ENCODE measurements around the gene SH3PXD2B. TPM values are rescaled to one million over a fixed set of nuclear protein-coding genes. Genes with fewer than 3 reads are reported as not detected.

SH3PXD2B gene
- total and polyA plus RNA-seq, 2 of the 4 experiments (the other 2 are of a cell fraction): 8.2 to 14.4 TPM

- Histone ChIP-seq H3K27ac (ENCODE audit: insufficient read depth, low read length) (no peak overlapping the region), H4K91ac (ENCODE audit: insufficient read depth, low read depth, low read length) (no peak overlapping the region), H3K9ac (ENCODE audit: low read depth, low read length) (no peak overlapping the region), H2AFZ (replicated peaks; ENCODE audit: low read length, poor library complexity) (no peak overlapping the region), H3K27me3 (ENCODE audit: control insufficient read depth, insufficient read depth, low read length) (0 out of 2 replicates have a peak, but pooled peaks cover 2% of the 10 kb centered on the region), H2BK20ac (ENCODE audit: low read depth, low read length) (no peak overlapping the region), H3K56ac (ENCODE audit: extremely low read depth, insufficient read depth, low read length) (no peak overlapping the region), H4K20me1 (ENCODE audit: insufficient read depth, low read length) (no peaks in the 10 kb centered on the region), H3K4me3 (ENCODE audit: insufficient read depth, low read depth, low read length) (no peak overlapping the region), H3K79me1 (ENCODE audit: low read depth in 1 of 2, low read length in 2 of 2) (no peaks in the 10 kb centered on the region), H3K4me2 (ENCODE audit: low read depth, low read length) (no peak overlapping the region), H4K8ac (ENCODE audit: low read depth in 2 of 2, low read length in 2 of 2) (no peak overlapping the region), H2AK9ac (replicated peaks; ENCODE audit: low read depth, low read length, poor library complexity) (no peak overlapping the region), H2AK5ac (ENCODE audit: low read depth, low read length) (no peak overlapping the region; the same call in 1 of the 2 replicates), H3K4me1 (ENCODE audit: control insufficient read depth, insufficient read depth, low read length) (no peaks in the 10 kb centered on the region), H3K23ac (ENCODE audit: low read depth, low read length) (no peak overlapping the region), H4K5ac (ENCODE audit: low read depth, low read length) (no peak overlapping the region), H3K18ac (ENCODE audit: low read depth, low read length) (no peak overlapping the region), H3K14ac (replicated peaks; ENCODE audit: low read depth, low read length) (no peak overlapping the region), H2BK15ac (ENCODE audit: low read depth, low read length) (no peak overlapping the region), H3K9me1 (ENCODE audit: insufficient read depth, low read length) (no peaks in the 10 kb centered on the region), H2BK5ac (ENCODE audit: low read depth, low read length, poor library complexity, severe bottlenecking) (no peak overlapping the region), H2BK120ac (ENCODE audit: low read depth, low read length) (no peak overlapping the region), H3K36me3 (ENCODE audit: control insufficient read depth, insufficient read depth, low read length) (no peaks in the 10 kb centered on the region), H3K9me3 (ENCODE audit: control insufficient read depth, insufficient read depth, low read length) (no peaks in the 10 kb centered on the region), H3K4ac (ENCODE audit: low read depth, low read length) (no peak overlapping the region)
- ChIA-PET CTCF (interaction anchor here (0.5 to 1.6 kb wide), 12 partner anchors 9 to 217 kb away, joined by 3 to 11 read pairs (median 4); no protein-coding TSS in a partner anchor), POLR2A (ENCODE audit: unreplicated experiment) (no interaction called here)
- no CpG with 5 or more reads among the region's 2 CpGs for WGBS, 2 experiments (ENCODE audit: extremely low coverage in 2 of 2, insufficient read length in 1 of 2)
- no TSS peak for BruUV-seq (replicated peaks)
- in situ Hi-C loops (cut with MboI; ENCODE audit: low sequenced_read_pairs) (loop anchor here (25.0 kb wide), 1 partner anchor 882 kb away; the partner anchor contains the start of gene FGF18), dilution Hi-C loops (cut with HindIII; ENCODE audit: low sequenced_read_pairs, unreplicated experiment) (no loop called here), intact Hi-C loops (cut with micrococcal nuclease) (loop anchor here (1.0 to 5.0 kb wide), 2 partner anchors 187 to 382 kb away; no protein-coding TSS in a partner anchor)
- ATAC-seq (ENCODE audit: low read depth) (no peak), DNase-seq (no peak)
- TF ChIP-seq CHD1 (IDR thresholded peaks at IDR 0.05; ENCODE audit: low read depth, low read length): no peak
- no peak for TF ChIP-seq SMC3 (IDR thresholded peaks at IDR 0.05; ENCODE audit: low read depth, low read length)
- TF ChIP-seq CEBPB (IDR thresholded peaks at IDR 0.05; ENCODE audit: low read depth, low read length): no peak
- no peak for TF ChIP-seq CTCF (conservative IDR thresholded peaks at IDR 0.05; ENCODE audit: low read depth, low read length)
- TF ChIP-seq ELK1 (IDR thresholded peaks at IDR 0.05; ENCODE audit: borderline replicate concordance, low read depth, low read length): no peak
- TF ChIP-seq POLR2A (IDR thresholded peaks at IDR 0.05; ENCODE audit: low read depth, low read length): no peak
- no peak for TF ChIP-seq MXI1 (IDR thresholded peaks at IDR 0.05; ENCODE audit: borderline replicate concordance, low read depth, low read length)
- no peak for TF ChIP-seq FOS (IDR thresholded peaks at IDR 0.05; ENCODE audit: low read depth, low read length)
- TF ChIP-seq NFE2L2 (IDR thresholded peaks at IDR 0.05; ENCODE audit: low read depth, low read length): no peak
- TF ChIP-seq MAZ (IDR thresholded peaks at IDR 0.05; ENCODE audit: borderline replicate concordance, low read depth, low read length): no peak
- no peak for TF ChIP-seq RCOR1 (IDR thresholded peaks at IDR 0.05; ENCODE audit: insufficient replicate concordance, low read length)
Measured at GRCh38 chr5:172293745-172294342, 160.5 kb downstream of the SH3PXD2B start.

Measured in IMR-90 (cell line).